HG03064 (cell line): ENCODE results near the gene PIWIL4.
"Not testable (repeated sequence)": the region's sequence is repeated elsewhere in the genome, so short reads cannot be mapped to it uniquely, and the experiment has no call there.

Experiments
- ATAC-seq: cut with Tn5 transposase; IDR thresholded peaks from one replicate; pipeline ENCODE4 v1.9.1; 2021; ENCODE audit warnings: low read depth; ENCODE audit not compliant: unreplicated experiment

Gene PIWIL4

GRCh38 chr11:94630221-94630620 lies 63.1 kb downstream of the PIWIL4 start:
- ATAC-seq = no peak

GRCh38 chr11:94632356-94632755 lies 65.2 kb downstream of the PIWIL4 start:
- no peak for ATAC-seq

DNA sequence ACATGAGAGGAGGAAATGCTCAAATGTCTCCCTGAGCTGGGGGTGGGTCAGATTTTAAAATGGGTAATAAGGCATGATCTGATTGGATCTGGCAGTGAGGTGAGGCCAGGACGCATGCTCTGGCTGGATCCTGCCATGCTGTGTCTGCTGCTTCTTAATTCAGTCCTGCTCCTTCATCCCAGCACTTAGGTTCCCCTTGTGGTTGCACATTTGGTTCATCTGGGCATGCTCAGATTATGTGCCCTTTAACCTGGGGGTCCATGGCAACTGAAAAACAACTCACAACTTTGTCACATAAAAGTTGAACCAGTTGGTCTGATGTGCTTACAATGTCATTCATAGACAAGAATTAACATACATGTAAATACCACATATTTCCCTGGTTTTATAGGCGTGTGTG lies 67.9 kb downstream of the PIWIL4 start:
- ATAC-seq = no peak

DNA sequence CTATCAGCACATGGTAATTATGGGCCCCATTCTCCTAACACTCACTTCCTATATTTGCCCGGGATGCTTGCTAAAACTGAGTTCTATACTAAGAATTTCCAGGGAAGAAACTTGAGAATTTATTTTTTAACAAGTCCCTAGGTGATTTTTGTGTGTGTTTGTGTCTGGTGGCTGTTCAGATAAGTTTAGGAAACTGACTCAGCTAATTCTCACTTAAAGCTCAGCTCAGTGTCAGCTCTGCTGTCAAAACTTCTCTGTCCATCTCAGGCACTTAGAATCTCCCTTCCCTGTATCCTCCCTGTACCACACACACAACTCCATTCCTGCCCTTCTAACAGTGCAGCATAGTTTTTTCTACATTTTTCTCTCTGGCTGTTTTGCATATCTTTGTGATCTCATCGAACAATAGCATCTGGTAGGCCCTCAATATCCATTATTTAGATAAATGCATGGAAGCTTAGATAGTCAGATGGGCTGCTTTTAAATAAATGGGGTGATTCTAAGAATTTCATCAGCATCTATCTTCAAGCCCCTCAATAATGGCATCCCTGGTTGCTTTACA lies 69.3 kb downstream of the PIWIL4 start:
- ATAC-seq = no peak

GRCh38 chr11:94638301-94638901 lies 71.2 kb downstream of the PIWIL4 start:
- no peak for ATAC-seq

GRCh38 chr11:94638902-94639373 lies 71.8 kb downstream of the PIWIL4 start:
- no peak for ATAC-seq

GRCh38 chr11:94639901-94640721 lies 72.9 kb downstream of the PIWIL4 start:
- no peak for ATAC-seq

- no peak for ATAC-seq
Observed at GRCh38 chr11:94641167-94641761, 74.1 kb downstream of the PIWIL4 start.

DNA sequence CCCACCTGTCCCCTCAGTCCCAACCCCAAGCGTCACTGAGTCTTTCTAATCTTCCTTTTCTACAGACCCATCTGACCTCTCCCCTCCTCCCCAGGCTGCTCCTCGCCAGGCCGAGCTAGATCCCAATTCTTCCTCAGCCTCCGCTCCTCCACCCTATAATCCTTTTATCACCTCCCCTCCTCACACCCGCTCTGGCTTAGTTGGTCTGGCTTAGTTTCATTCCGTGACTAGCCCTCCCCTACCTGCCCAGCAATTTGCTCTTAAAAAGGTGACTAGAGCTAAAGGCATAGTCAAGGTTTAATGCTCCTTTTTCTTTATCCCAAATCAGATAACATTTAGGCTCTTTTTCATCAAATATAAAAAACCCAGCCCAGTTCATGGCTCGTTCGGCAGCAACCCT lies 76.0 kb downstream of the PIWIL4 start:
- ATAC-seq = not testable (repeated sequence)

- ATAC-seq = no peak
Observed at GRCh38 chr11:94647926-94648325, 80.8 kb downstream of the PIWIL4 start.

DNA sequence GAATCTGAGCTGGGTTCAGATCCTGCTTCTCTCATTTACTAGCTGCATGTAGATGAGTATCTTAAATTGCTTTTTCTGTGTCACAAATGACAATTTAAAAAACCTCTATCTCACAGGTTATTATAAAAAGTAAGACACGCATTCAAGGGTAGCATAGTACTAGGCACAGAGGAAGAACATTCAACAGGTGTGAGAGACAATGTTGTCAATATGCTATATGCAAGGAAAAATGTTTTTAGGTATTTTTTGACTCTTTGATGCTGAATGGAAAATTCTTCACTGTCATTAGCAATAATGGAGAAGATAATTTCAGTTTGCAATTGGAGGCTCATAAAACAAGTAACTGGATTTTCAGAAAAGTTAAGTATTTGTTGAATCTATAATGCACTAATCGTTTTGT lies 81.6 kb downstream of the PIWIL4 start:
- no peak for ATAC-seq

GRCh38 chr11:94649254-94649653 lies 82.1 kb downstream of the PIWIL4 start:
- no peak for ATAC-seq

DNA sequence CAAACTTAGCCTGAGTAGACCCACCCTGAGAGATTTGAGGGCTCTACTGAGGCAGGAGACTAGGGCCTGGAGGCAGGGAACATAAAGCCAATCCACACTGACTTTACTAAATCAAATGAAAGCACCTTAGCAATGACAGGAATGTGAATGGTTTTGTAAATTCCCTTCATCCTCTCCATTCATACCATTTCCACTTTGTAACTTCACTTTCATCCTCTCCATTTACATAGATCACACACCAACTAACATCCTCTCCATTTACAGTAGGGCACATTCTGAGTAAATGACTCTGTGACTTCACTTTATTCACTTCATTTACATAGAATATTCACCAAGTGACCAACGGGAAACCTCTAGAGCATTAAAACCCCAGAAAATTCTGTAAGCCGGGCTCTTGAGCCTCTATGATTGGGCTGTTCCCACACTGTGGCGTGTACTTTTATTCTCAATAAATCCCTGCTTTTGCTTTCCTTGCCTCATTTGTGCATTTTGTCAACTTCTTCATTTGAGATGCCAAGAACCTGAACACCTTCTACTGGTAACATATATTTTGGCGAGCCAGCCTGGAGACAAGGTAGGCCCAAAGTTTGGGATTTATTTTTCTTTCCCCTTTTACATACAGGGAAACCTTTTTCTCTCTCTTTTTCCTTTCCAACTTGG lies 82.9 kb downstream of the PIWIL4 start:
- ATAC-seq = no peak

GRCh38 chr11:94650756-94651155 lies 83.6 kb downstream of the PIWIL4 start:
- ATAC-seq = no peak

- ATAC-seq = no peak
Observed at GRCh38 chr11:94652735-94653284, 85.6 kb downstream of the PIWIL4 start.

DNA sequence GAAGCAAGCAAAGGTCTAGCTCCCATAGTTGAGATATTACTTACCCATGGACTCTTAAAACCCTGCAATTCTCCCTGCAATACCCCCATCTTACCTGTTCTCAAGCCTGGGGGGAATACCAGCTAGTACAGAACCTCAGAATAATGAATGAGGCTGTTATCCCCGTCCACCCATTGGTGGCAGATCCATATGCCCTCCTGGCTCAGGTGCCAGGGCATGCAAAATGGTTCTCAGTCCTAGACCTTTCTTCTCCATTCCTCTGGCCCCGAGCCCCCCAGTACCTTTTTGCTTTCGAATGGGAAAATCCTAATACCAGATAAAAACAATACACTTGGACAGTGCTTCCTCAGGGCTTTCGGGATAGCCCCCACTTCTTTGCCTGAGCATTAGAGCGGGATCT lies 86.4 kb downstream of the PIWIL4 start:
- no peak for ATAC-seq

GRCh38 chr11:94654201-94654600 lies 87.0 kb downstream of the PIWIL4 start:
- no peak for ATAC-seq

GRCh38 chr11:94655291-94655690 lies 88.1 kb downstream of the PIWIL4 start:
- no peak for ATAC-seq

GRCh38 chr11:94655956-94656355 lies 88.8 kb downstream of the PIWIL4 start:
- no peak for ATAC-seq

- ATAC-seq = no peak
Observed at GRCh38 chr11:94656968-94657367, 89.8 kb downstream of the PIWIL4 start.

GRCh38 chr11:94657629-94658028 lies 90.5 kb downstream of the PIWIL4 start:
- ATAC-seq = no peak
